A172 (cell line): ENCODE data around the gene MEGF10. TPM values are rescaled to one million over a fixed set of nuclear protein-coding genes. Genes with fewer than 3 reads are reported as not detected.
A peak's percentile ranks its signal among the peaks of the same experiment; 100 is the strongest.

Experiments
- DNase-seq: peaks from one replicate; pipeline ENCODE4 v3.0.0-alpha.2; 2015; ENCODE audit warnings: low spot score
- total RNA-seq: library from RNA; depleted of rRNA; stranded (reverse); fragments of >200 nt; shearing (Covaris generic); gene quantifications from 2 replicates; pipeline ENCODE4 v1.2.3, GENCODE V29; 2014

Gene MEGF10
- total RNA-seq, 1 experiment from 2014 or later: 0.02 TPM

DNA sequence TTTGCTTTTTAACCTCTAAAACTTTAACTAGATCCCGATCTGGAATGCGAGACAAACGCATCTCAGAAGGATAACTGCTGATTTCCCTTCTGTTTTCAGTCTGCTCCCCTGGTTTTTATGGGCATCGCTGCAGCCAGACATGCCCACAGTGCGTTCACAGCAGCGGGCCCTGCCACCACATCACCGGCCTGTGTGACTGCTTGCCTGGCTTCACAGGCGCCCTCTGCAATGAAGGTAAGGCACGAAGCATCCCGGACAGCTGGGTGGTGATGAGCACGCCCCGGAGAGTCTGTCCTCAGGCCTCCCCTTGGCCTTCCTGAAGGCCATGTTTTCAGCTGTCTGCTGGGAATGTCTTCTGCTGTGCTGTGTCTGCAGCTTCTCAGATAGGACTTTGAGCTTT lies 144.0 kb downstream of the MEGF10 start:
- DNase-seq: no peak

DNA sequence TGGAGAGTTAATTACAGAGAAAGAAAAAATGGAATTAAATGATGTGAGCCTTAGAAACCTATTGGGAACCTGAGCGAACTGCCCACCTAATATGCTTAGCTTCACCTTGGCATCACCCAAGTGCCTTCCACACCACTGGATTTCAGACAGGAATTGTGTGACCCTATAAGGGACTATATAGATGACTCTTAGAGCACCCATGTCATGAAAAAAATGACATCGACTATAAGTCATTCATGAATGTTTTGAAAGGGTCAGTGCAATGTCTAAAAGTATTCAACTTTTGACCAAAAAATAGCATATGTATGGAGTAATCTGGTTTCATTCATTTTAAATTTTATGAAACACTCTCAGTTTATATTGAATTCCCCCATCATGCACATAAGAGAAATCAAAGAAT lies 145.2 kb downstream of the MEGF10 start:
- no peak for DNase-seq

DNA sequence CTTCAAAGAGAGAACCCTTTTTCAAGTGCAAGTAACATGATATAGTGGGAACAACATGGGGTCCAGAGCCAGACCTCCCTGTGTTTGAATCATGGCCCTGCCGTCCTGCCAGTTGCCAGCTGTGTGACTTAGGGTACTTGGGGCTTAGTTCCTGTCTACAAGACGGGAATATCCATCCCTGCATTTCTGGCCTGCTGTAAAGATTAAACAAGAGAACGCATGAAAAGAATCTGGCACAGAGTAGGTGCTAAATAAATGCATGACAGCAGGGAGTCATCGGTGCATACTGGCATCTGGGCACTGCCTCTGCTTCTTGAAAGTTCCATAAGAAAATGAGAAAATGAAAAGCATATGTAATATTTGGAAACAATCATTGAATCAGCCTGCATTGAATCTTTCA lies 149.0 kb downstream of the MEGF10 start:
- DNase-seq: no peak

DNA sequence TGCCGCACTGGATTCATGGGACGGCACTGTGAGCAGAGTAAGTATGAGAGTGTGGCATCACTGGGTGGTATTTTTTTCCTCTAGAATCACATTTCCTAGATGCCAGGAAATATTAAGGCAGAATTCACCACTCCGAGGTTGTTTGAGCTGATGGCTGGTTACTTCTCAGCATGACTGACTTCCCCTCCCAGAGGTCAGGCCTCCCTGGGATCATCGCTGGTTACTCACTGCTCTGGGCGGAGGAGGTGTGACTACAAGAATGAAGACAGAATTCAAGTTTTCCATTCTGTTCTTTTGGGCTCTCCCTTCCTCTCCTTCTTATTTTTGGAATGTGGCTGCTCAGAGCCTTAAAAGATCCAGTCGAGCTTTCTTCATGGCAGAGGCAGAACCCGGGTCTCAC lies 150.2 kb downstream of the MEGF10 start:
- DNase-seq: peak; percentile 44

DNA sequence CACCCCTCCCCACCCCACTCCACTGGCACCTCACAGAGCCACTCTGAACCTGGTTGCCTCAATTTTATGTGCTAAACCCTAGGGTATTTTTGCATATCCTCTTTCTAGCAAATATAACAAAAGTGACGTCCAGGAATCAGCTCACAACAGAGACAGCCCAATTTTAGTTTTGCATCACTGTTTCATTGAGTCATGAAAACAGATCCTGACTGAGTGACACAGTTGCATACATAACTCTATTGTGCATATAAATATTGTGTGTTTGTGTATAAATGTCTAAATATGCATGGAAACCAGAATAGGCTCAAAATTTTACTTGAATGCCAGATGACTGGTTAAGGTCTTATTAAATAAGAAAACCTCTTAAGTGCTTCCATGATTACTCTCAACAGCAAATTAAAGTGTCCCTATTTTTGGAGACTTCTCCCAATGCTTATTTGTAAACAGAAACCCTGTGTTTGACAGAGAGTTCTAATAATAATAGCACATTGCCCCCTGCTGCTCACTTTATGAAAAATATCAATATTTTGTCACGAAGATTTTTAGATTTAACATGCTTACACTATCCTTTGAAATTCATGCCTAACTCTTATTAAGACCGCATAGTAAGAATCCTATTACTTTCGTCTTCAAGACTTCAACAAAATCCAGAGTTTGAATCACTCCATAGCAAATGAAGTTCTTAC lies 151.3 kb downstream of the MEGF10 start:
- peak; percentile 15 for DNase-seq

DNA sequence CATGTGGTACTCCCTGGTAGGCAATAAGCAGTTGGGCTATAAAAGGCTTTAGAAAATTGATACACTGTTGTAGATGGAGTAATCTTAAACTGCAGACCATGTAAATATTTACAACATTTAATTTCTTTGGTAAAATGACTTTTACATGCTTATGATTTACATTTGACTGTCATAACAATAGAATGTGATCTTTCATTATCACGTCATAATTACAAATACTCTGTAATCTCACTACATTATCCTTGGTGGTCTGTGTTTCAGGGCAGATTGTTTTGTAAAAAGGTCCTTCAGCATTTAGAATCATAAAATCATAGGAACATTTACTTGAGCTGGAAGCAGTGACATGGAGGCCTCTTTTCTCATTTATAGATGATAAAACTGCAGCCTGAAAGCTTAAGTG lies 153.6 kb downstream of the MEGF10 start:
- no peak for DNase-seq

DNA sequence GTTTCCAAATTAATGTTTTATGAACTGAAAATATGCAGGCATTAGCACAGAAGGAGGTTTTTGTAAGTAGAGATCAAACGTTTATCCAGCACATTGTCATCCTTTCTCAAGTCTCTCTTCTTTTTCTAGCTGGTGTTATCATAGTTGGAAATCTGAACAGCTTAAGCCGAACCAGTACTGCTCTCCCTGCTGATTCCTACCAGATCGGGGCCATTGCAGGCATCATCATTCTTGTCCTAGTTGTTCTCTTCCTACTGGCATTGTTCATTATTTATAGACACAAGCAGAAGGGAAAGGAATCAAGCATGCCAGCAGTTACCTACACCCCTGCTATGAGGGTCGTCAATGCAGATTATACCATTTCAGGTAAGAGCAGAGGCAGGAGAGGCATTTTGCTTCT lies 154.7 kb downstream of the MEGF10 start:
- DNase-seq: no peak

DNA sequence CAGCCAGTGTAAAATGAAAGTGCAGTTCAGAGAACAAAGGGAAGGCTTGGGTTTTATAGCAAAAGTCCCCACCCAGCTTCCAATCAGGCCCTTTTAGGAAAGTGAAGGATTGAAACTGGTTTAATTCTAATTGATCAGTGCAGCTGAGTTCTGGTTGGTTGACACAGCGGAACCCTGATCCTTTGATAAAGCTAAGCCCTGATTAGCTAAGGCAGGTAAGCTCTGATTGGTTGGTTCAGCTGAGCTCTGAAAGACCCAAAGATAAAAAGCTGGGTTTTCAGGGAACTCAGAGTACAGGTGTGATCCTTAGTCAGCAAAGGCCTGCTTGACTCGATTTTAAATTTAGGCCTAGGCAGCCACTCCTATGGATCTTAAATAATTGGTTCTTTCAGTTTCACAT lies 156.0 kb downstream of the MEGF10 start:
- DNase-seq: no peak

DNA sequence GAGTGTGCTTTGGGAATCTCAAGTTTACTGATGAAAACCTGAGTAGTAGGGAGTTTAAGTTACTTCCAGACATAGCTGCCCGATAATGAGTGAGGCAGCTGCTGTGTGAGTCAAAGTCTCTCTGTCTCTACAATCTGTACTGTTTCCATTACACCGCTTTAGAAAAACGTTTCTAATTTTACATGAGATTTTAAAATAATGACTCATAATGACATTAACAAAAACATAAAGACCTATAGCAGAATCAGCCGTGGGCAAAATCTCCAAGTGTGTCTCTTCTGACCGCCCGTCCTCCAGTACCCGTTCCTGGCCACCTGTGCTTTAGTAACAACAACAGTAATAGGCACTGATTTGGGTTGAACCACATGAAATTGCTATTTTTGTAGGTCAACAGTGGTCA lies 157.2 kb downstream of the MEGF10 start:
- DNase-seq: peak; percentile 61

DNA sequence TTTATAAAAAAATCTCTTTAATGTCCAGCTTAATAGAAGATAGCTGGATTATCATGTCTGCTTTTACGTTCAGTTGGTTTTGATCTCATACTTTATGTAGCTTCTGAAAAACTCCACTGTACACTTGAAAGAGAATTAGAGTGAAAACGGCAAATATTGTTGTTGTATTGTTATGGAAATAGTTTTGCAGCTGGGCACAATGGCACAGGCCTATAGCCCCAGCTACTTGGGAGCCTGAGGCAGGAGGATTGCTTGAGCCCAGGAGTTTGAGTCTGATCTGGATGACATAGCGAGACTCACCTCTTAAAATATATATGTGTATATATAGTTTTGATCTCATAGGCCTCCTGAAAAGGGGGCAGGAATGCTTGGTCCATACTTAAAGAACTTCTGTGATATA lies 159.4 kb downstream of the MEGF10 start:
- DNase-seq: no peak

DNA sequence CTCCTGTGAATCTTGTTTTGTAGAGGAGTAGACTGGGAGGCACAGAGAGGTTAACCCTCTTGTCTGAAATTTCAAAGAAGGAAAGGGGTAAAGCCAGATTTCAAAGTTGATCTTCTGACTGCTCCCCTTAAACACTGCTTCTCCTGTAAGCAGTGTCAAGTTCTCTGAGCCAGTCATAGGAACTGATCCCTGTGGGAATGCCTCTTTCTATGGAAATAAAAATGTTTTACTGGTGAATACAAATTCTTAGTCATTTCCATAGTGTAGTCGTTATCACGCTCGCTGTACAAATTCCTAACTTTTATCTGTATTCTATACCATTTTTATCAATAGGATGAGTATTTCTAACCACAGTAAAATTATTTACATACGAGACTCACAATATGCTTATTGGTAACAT lies 160.5 kb downstream of the MEGF10 start:
- no peak for DNase-seq

DNA sequence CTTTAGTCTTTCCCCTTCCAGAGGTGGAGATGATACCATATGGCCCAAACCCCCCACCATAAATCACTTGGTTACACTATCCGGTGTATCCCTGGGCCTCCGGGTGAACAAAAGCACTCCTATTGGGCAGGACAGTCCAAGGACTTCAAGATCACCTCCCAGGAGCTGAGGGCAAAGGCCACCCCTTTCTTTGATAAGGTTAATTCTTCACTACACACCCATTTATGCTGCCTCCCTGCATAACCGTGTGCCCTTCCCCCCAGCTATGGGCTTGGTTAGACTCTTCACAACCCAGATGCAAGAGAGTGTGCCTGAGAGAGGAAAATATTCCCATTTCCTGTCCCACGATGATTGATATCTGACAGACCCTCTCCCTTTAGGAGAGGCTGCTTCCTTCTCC lies 162.0 kb downstream of the MEGF10 start:
- no peak for DNase-seq

DNA sequence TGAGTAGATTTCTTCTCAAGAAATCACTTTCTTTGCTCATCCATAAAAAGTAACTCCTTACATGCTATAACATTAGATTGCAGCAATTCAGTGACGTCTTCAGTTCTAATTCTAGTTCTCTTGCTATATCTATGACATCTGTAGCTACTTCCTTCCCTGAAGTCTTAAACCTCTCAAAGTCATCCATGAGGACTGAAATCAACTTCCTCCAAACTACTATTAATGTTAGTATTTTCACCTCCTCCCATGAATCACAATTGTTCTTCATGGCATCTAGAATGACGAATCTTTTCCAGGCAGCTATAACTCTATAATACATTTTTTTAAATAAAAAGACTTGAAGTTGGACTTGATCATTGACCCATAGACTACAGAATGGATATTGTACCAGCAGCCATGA lies 180.6 kb downstream of the MEGF10 start:
- no peak for DNase-seq

DNA sequence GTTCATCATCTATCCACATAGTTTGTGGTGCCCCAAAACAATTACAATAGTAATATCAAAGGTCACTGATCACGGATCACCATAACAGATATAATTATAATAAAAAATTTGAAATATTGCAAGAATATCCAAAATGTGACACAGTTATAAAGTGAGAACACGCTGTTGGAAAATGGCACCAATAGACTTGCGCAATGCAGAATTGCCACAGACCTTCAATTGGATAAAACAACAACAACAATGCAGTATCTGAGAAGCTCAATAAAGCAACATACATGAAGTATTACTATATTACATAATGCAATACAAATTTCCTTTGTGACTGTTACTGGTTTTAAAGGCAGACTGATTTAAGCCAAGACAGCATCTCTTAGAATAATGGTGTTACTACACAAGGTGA lies 182.1 kb downstream of the MEGF10 start:
- DNase-seq: no peak

DNA sequence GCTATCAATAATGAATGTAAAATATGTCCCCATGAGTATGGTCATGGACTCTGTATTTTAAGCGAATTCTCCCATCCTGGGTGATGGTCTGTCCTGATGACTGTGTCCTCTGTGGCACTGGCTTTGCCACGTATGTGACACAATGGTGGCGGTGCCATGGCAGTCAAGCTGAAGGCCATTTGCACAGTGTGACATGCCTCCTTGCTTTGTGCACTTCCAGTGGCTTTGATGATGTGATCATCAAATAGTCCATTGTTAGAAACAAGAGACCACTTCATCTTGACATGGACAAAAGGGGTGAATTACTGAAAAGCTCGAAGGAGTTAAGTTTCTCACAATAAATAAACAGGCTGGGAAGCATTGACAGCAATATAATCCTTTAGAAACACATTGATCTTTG lies 195.9 kb downstream of the MEGF10 start:
- no peak for DNase-seq

DNA sequence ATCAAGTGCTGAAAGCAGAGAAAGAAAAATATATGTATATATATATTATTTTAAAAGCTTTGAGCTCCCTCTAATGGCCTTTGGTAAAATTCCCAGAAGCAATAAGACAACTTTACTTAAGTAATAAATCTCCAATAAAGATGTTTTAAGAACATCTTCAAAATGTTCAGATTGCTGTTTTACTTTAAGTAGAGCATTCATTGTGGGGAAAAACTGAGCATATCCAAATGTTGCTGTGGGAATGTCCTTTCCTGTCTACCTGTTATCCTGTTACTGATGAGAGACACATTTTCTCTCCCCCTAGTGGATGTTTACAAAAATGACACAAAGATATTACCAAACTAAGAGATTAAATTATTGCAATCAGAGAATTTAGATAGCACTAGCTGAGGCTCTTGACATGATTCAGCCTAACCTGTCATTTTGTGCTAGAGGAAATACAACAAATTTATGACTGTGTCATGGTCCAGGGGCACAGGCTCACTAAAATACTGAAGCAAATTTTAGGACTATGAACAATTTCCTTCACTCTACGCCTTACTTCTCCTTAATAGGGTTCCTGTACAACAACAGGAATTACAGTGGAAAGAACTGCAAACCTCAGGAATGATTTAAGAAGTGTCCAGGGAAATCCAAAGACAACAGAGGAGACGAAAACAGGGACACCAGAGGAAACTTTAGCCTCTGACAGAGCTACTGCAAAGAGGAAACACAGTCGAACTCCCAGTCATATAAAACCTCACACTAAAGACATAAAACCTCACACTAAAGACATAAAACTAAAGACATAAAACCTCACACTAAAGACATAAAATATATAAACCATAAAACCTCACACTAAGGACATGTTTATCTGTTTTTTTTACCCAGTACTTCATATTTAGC lies 202.5 kb downstream of the MEGF10 start:
- DNase-seq: peak; percentile 55

DNA sequence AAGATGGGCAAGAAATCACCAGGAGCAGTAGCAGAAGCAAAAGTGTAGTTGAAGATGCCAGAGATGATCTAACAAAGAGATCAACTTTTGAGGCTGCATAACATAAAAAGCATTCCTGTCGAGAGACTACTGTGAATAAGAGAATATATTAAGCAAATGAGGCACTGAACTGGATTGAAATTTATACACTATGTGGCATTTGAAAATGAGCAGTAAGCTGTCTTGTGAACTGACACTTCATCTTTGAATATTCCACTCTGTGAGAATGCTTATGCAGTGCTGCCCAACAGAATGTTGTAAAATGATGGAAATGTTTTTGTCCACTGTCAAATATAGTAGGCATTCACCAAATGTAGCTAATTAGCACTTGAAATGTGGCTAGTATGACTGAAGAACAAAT lies 208.0 kb downstream of the MEGF10 start:
- DNase-seq: no peak

DNA sequence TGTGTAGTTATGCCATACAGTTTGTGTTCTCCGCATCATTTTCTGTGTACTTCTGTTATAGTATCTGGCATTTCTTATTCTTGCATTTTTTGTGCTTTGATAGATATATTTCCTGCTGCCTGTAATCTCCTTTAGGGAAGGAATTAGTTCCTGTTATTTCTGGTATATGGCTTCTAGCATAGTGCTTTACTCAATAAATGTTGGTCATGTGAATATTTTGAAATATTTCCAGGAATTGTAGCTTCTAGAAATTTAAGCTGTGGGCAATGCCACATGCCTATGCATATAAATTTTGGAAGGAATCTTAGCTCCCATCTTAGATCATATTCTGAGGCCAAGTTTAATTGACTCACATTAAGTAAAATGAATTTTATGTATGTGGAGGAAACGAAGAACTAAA lies 215.3 kb downstream of the MEGF10 start:
- DNase-seq: no peak

DNA sequence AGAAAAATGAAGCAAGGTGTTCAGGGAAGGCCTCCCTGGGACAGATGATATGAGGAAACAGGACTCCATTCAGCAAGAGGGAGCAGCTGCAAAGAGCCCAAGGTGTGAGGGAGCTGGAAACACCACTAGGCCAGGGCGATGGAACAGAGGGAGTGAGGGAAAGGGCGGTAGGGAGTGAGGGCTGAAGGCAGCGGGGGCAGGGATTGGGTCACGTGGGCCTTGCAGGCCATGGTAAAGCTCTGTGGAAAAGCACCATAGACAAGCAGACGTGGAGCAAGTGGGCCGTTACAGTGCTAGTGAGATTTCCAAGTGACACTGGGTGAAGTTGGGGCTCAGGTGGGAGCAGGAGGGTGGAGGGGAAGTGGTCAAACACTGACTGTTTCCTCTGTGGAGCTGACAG lies 216.0 kb downstream of the MEGF10 start:
- DNase-seq: no peak

DNA sequence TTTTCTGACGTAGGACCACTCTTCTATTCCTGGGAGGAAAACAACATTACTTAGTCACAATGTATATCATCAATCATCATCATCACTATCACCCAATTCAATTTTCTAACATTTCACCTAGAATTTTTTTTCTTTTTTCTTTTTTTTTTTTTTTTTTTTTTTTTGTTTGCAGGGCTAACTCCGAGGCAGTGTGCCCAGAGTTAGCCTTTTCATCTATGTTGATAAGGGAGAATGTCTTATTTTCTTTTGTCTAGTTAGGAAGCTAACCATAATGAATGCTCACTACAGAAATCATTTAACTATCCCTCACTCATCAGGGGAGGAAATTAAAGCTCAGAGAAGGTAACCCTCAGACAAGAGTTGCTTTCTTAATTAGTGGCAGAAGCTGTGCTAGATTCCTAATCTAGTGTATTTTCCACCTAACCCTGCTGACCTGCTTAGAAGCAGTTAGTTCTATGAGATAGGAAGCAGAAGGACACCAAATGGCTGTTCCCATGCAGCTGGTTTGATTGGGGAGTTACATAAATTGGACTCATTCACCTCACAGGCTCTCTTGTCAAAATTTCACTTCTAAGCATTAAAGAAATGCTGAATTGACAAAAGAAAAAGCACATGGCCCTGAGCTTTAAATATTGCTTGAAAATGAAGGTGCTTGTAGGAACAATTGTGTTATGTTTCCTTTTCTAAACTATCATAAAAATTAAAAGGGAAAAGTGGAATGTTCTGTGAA lies 218.2 kb downstream of the MEGF10 start:
- DNase-seq: no peak
